Chondrocyte (in vitro differentiated cells): ENCODE results near the gene AGAP6. TPM values are rescaled to one million over a fixed set of nuclear protein-coding genes. Genes with fewer than 3 reads are reported as not detected.

Experiments used
- total RNA-seq: library from RNA; stranded (reverse); gene quantifications from 3 replicates; pipeline ENCODE4 v1.2.1, GENCODE V29; 2021

The AGAP6 gene
- total RNA-seq, 1 donor from 2014 or later = 8.8 TPM

Other genes with a start within 250 kb of the AGAP6 start
- gene OGDHL, start 226.1 kb upstream of the AGAP6 start, total RNA-seq = 0.36 to 0.45 TPM (median 0.44 TPM) in 3 replicates
- gene PARG, start 46.4 kb upstream of the AGAP6 start, total RNA-seq = 24.2 to 28.3 TPM (median 26.5 TPM) in 3 replicates
- 13.1 to 17.6 TPM (median 16.8 TPM) in 3 replicates for gene TIMM23B, start 46.4 kb upstream of the AGAP6 start, total RNA-seq
- gene WASHC2A, start 79.5 kb downstream of the AGAP6 start, total RNA-seq = 48.9 to 56.3 TPM (median 53.6 TPM) in 3 replicates